Pancreas (tissue), 10 donors: ENCODE measurements around the gene LRP1B. TPM values are rescaled to one million over a fixed set of nuclear protein-coding genes. Genes with fewer than 3 reads are reported as not detected.

Experiments
- ATAC-seq, 4 donors: fragments of 200-7000 bp; cut with Tn5 transposase; one replicate each; pipeline versions ENCODE4 v1.8.0 to v1.9.1; 2020; ENCODE audit warnings: mild to moderate bottlenecking in 4 of 4, moderate library complexity in 4 of 4
- DNase-seq, 6 donors: peaks; one replicate each; pipeline ENCODE4 v3.0.0-alpha.2; 2020
- FAIRE-seq: peaks from 2 replicates; lab custom pipeline; 2012; peaks lifted over from hg19 to GRCh38; lab: Jason Lieb, UNC
- H3K27ac ChIP-seq, 4 donors: fragments of 200-600 bp; sonication (generic); 1 replicate in 3 of 4; 2 replicates in 1 of 4; pipeline versions ENCODE4 v1.5.0 to v1.8.0; 2020
- H3K27me3 ChIP-seq, 4 donors: fragments of 200-600 bp; one replicate each; pipeline ENCODE4 v1.8.0; 2021
- H3K36me3 ChIP-seq, 3 donors: fragments of 200-600 bp; sonication (generic) in 1 of 3; one replicate each; pipeline versions ENCODE4 v1.5.0 to v1.8.0; 2020 to 2021
- H3K4me1 ChIP-seq, 3 donors: fragments of 200-600 bp; one replicate each; pipeline ENCODE4 v1.8.0; 2021
- H3K4me3 ChIP-seq, 4 donors: fragments of 200-600 bp; sonication (generic) in 2 of 4; one replicate each; pipeline versions ENCODE4 v1.5.0 to v1.8.0; 2020 to 2021
- H3K9me3 ChIP-seq, 4 donors: fragments of 200-600 bp; one replicate each; pipeline ENCODE4 v1.8.0; 2021
- WGBS, 2 donors: extraction: QIAGEN DNeasy Blood & Tissue Kit; methylation state at CpG; one replicate each; pipeline ENCODE4 v1.1.7; 2013; 5-methylcytosine and 5-hydroxymethylcytosine counted together
- intact Hi-C, 3 donors: fragments of 100-400 bp; cut with DNase I; formaldehyde crosslinking; loops; one replicate each; pipeline versions ENCODE4 v1.11.1 to v1.14.2; 2022
- polyA plus RNA-seq, 2 donors: library from polyadenylated mRNA; stranded (reverse); fragments of 200-250 nt; gene quantifications; one replicate each; pipeline ENCODE4 v1.2.3, GENCODE V29; 2013
- total RNA-seq, 6 donors: library from RNA; stranded (reverse); fragmentation: NEBNext Ultra II Directional in 4 of 6; extraction: Animal tissue kit (Norgen Biotek cat#: 25700) in 4 of 6; gene quantifications; one replicate each; pipeline versions ENCODE4 v1.2.1 to v1.2.4, GENCODE V29; 2021 to 2023
- TF ChIP-seq, protein P1 (sequence below), 4 donors: fragments of 200-600 bp; sonication (generic) in 3 of 4; IDR thresholded peaks; one replicate each; pipeline versions ENCODE4 v1.5.0 to v1.8.0; 2021; ENCODE audit warnings: antibody characterized with exemption in 4 of 4
- donor health status: healthy with polysubstance abuse.
- donor health status: DM: no; HTN: no; CAD: no; lungs with moderate emphysema.
- donor health status: DM: no; HTN: no; CAD: no.
- donor health status: control.
- donor health status: control.
- donor health status: Bipolar disorder and iron deficiency.
- donor health status: DM: yes; HTN: yes; CAD: no.
- donor health status: DM: no; HTN: no; CAD: no.
- donor health status: DM: no; HTN: no; CAD: no.
- donor health status: DM: yes; HTN: yes; CAD: no.

Gene LRP1B
- total and polyA plus RNA-seq, 8 donors = 0.06 to 0.55 (median 0.25) TPM

DNA sequence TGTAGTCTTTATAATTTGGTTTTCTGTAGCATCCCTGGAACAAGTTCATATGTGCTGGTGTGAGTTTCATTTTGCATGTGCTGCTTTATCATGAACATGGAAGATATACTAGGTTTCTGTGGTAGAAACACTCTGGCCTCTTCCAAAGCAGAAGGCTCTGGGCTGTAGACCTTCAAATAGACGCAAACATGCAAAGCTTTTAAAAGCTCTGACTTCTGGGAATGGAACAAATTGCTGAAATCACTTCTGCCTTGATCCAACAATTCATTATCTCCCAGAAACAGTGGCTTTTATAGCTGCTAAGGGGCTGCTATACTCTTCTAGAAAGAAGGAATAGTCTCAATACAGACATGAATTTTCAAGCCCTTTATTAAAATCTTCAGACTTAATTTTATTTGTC is 382.2 kb downstream of the LRP1B start:
- no peaks in the 10 kb centered on the region for H3K4me1 ChIP-seq
- no peaks in the 10 kb centered on the region for H3K27me3 ChIP-seq
- DNase-seq (no peak), ATAC-seq (no peak), FAIRE-seq (no peak)
- H3K36me3 ChIP-seq = no peaks in the 10 kb centered on the region
- TF ChIP-seq, protein P1, sequence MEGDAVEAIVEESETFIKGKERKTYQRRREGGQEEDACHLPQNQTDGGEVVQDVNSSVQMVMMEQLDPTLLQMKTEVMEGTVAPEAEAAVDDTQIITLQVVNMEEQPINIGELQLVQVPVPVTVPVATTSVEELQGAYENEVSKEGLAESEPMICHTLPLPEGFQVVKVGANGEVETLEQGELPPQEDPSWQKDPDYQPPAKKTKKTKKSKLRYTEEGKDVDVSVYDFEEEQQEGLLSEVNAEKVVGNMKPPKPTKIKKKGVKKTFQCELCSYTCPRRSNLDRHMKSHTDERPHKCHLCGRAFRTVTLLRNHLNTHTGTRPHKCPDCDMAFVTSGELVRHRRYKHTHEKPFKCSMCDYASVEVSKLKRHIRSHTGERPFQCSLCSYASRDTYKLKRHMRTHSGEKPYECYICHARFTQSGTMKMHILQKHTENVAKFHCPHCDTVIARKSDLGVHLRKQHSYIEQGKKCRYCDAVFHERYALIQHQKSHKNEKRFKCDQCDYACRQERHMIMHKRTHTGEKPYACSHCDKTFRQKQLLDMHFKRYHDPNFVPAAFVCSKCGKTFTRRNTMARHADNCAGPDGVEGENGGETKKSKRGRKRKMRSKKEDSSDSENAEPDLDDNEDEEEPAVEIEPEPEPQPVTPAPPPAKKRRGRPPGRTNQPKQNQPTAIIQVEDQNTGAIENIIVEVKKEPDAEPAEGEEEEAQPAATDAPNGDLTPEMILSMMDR (IDR thresholded peaks at IDR 0.05) = no peak
- H3K4me3 ChIP-seq = no peak overlapping the region
- intact Hi-C loops = no loop called here
- no peak overlapping the region for H3K27ac ChIP-seq
- H3K9me3 ChIP-seq = no peaks in the 10 kb centered on the region
- WGBS, 2 donors = 41 to 84% methylated on average over 1 of the region's 1 CpG

DNA sequence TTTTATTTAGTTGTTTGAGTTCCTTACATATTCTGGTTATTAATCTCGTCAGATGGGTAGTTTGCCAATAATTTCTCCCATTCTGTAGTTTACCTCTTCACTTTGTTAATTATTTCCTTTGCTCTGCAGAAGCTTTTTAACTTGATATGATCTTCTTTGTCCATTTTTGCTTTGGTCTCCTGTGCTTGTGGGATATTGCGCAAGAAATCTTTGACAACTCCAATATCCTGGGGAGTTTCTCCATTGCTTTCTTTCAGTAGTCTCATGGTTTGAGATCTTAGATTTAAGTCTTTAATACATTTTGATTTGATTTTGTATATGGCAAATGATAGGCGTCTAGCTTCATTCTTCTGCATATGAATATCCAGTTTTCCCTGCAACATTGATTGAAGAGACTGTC is 389.2 kb downstream of the LRP1B start:
- Histone ChIP-seq H3K4me1 (no peaks in the 10 kb centered on the region), H3K4me3 (no peak overlapping the region), H3K9me3 (no peaks in the 10 kb centered on the region), H3K27me3 (no peaks in the 10 kb centered on the region), H3K27ac (no peak overlapping the region), H3K36me3 (no peaks in the 10 kb centered on the region)
- ATAC-seq = no peak
- no peak for FAIRE-seq
- no peak for DNase-seq
- WGBS, 2 donors = 74 to 82% methylated on average over 3 of the region's 3 CpGs
- intact Hi-C loops = no loop called here
- TF ChIP-seq, protein P1 (IDR thresholded peaks at IDR 0.05) = no peak

DNA sequence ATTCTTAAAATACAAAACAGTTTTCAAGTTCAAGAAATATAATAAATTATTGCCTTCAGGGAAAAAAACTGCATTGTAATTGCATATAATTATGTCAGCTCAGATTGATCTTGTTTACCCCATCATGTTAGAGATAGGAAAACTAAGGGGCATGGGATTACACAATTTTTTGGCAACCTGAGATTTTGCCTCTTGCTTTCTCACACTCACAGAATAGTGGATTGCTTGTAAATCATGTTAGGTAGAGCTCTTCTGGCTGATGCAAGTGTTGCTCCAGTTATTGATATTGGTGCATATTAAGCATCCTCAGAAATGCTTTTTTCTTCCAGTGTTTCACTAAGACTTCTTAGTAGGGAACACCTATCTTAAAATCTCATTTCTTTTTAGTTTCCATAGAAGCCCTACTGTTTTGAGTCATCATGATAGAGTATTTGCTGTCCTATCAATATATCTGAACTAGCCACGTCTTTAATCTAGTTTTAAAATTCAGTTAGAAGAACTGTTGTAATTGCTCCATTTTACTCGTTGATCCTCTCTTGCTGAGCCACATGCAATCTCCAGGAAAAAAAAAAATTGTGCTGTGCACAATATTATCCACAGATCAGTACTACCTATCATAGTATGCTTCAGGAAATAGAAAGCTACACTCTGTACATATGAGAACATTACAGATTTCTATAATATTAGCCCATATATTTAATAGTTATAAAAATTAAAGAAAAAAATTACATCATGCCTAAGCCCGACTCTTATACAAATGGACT is 393.1 kb downstream of the LRP1B start:
- WGBS, 2 donors = 43 to 48% methylated on average over 3 of the region's 3 CpGs
- Histone ChIP-seq H3K4me3 (no peak overlapping the region), H3K27me3 (no peaks in the 10 kb centered on the region), H3K36me3 (no peaks in the 10 kb centered on the region), H3K9me3 (no peaks in the 10 kb centered on the region), H3K4me1 (no peaks in the 10 kb centered on the region), H3K27ac (no peak overlapping the region)
- DNase-seq = no peak
- TF ChIP-seq, protein P1 (IDR thresholded peaks at IDR 0.05) = no peak
- intact Hi-C loops = no loop called here
- ATAC-seq = no peak
- no peak for FAIRE-seq

DNA sequence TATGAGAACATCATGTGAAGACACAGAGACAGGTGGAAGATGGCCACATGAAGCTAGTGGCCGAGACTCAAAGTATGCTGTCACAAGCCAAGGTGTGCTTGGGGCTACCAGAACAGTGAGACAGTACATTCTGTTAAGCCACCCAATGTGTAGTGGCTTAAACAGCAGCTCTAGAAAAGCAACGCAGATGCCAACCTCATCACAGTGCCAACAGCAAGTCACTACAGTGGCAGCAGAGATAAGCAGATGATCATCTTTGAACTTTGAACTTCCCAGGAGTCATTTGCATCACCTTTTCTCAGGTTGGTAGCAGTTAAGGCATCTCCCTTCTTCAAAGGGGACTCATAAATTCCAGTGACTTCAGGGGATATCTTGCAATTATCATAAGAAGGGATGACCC is 394.4 kb downstream of the LRP1B start:
- 62 to 81% methylated on average over 2 of the region's 2 CpGs for WGBS, 2 donors
- Histone ChIP-seq H3K27me3 (no peaks in the 10 kb centered on the region), H3K4me1 (no peaks in the 10 kb centered on the region), H3K4me3 (no peak overlapping the region), H3K36me3 (no peaks in the 10 kb centered on the region), H3K9me3 (no peaks in the 10 kb centered on the region), H3K27ac (no peak overlapping the region)
- no peak for DNase-seq
- TF ChIP-seq, protein P1 (IDR thresholded peaks at IDR 0.05) = no peak
- FAIRE-seq = no peak
- no peak for ATAC-seq
- intact Hi-C loops = no loop called here

DNA sequence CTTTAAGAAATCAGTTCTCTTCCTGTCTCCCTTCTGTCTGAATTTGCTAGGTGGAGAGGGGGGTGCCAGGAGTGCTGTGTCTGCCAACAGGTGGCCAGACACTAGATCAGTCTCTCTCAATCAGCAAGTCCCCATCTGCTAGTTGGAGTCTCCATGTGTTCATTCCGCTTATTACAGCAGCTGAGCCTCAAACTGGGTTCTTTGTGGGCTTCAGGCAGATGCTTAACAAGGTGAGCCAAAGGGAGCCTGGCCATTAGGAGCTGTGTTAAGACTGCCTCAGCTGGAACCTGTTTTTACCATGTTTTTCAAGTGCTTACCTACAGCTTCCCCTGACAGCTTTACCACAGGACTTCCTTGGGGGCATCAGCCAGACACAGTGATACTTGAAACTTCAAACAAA is 401.9 kb downstream of the LRP1B start:
- no peak overlapping the region for H3K27ac ChIP-seq
- no peaks in the 10 kb centered on the region for H3K9me3 ChIP-seq
- H3K4me3 ChIP-seq = no peak overlapping the region
- intact Hi-C loops = no loop called here
- no peak for ATAC-seq
- TF ChIP-seq, protein P1 (IDR thresholded peaks at IDR 0.05) = no peak
- 92 to 96% methylated on average over 1 of the region's 1 CpG for WGBS, 2 donors
- H3K4me1 ChIP-seq = no peaks in the 10 kb centered on the region
- H3K27me3 ChIP-seq = no peaks in the 10 kb centered on the region
- no peak for FAIRE-seq
- no peaks in the 10 kb centered on the region for H3K36me3 ChIP-seq
- DNase-seq = no peak
